KOPT-K1 (cell line): ENCODE results near the gene NUF2.
"Not testable (repeated sequence)": the region's sequence is repeated elsewhere in the genome, so short reads cannot be mapped to it uniquely, and the experiment has no call there.

Source experiments
- H3K27ac ChIP-seq: fragments of 200-600 bp; sonication (generic); 2 replicates; pipeline ENCODE4 v1.5.1; 2016; ENCODE audit warnings: antibody characterized with exemption, mild to moderate bottlenecking, low read depth, low read length; ENCODE audit not compliant: poor library complexity, severe bottlenecking
- H3K36me3 ChIP-seq: fragments of 200-600 bp; sonication (generic); 2 replicates; pipeline ENCODE4 v1.5.1; 2017; ENCODE audit warnings: antibody characterized with exemption, mild to moderate bottlenecking, low read length, moderate library complexity; ENCODE audit not compliant: insufficient read depth
- H3K9me3 ChIP-seq: fragments of 200-600 bp; sonication (generic); 2 replicates; pipeline ENCODE4 v1.5.1; 2017; ENCODE audit warnings: antibody characterized with exemption, low read length, mild to moderate bottlenecking; ENCODE audit not compliant: insufficient read depth, poor library complexity, severe bottlenecking

NUF2 gene

DNA sequence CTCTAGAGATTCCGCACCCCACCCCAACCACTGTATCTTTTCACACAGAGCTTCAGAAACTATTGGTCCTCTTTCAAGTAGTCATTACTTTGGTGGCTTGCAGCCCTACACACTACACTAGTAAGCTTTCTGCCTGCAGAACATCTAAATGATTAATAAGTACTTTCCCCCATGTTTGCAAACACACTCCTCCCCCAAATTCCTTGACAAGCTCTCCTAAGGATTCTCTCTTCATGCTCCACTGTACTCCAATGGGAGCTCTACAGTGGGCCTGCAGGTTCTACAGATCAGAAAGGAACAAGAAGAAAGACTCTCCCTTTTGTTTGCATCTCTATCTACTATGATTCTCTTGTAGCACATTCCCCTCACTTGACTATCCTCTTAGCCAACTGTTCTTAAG lies 16.3 kb upstream of the NUF2 start:
- peaks cover 10% of the 10 kb centered on the region; the same call in 1 of the 2 replicates for H3K36me3 ChIP-seq
- H3K27ac ChIP-seq, result no peak overlapping the region
- H3K9me3 ChIP-seq, result no peaks in the 10 kb centered on the region

DNA sequence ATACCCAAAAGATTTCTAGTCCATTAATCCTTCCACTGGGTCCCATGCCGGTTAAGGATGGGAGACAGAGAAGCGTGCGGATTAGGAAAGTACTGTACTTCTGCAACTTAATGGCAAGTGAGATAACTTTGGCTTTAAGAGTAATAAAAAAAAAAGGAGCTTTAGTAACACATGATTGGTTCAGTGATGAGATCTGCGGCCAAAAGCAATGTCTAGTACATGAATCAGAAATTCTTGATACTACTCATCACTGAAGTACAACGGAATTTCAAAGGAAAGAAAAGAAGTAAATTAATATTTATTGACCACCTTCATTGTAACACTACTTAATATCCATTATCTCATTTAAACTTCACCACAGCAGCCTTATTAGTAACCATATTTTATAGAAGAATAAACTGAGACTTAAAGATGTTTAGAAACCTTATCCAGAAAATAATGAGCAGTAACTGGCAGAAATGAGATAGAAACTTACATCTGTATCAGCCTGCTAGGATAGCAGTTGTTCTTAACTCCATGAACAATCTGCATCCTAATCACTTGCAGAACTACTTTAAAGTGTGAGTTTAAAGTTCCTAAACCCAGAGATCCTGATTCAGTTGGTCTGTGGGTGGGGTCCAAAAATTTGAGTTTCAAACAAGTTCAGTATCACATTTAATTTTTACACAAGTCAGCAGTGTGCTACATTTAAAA lies 14.1 kb upstream of the NUF2 start:
- Histone ChIP-seq H3K27ac (no peak overlapping the region), H3K36me3 (peaks cover 8% of the 10 kb centered on the region; the same call in 1 of the 2 replicates), H3K9me3 (no peaks in the 10 kb centered on the region)

DNA sequence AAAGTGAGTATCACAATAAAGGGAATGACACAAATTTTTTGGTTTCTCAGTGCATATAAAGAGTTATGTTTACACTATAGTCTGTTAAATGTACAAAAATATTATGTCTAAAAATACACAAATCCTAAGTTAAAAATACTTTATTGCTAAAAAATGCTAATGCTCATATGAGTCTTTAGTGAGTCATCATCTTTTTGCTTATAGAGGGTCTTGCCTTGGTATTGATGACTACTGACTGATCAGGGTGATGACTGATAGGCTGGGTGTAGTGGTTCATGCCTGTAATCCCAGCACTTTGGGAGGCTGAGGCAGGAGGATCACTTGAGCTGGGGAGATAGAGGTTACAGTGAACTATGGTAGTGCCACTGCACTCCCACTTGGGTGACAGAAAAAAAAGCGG lies 12.9 kb upstream of the NUF2 start:
- Histone ChIP-seq H3K9me3 (no peaks in the 10 kb centered on the region), H3K27ac (no peak overlapping the region), H3K36me3 (peaks cover 4% of the 10 kb centered on the region; the same call in 1 of the 2 replicates)

DNA sequence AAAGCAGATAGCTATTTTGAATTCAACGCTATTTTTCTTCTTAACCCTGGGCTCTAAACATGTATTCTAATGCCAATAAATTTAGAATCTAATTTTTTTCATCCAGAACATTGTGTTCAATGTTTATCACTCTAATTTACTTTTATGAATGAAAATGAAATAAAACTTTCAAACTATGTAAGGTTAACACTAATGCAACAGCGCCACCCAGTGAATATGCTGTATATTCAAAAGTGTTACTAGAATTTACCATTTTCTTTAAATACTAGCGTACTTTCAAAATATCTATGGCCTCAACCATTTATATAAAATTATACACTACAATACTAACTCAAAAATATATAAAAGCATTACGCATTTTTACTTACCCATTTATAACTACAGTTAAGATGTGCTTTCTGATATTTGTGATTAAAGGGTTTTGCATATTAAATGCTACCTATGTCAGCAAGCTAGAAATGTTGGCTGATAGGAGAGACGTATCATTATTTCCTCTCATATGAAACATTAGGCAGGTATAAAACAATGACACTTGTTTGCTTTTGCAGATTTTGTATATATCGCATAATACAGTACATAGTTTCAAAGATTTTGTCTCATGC lies 5.9 kb upstream of the NUF2 start:
- Histone ChIP-seq H3K9me3 (no peaks in the 10 kb centered on the region), H3K27ac (no peak overlapping the region), H3K36me3 (peaks cover 31% of the 10 kb centered on the region)

DNA sequence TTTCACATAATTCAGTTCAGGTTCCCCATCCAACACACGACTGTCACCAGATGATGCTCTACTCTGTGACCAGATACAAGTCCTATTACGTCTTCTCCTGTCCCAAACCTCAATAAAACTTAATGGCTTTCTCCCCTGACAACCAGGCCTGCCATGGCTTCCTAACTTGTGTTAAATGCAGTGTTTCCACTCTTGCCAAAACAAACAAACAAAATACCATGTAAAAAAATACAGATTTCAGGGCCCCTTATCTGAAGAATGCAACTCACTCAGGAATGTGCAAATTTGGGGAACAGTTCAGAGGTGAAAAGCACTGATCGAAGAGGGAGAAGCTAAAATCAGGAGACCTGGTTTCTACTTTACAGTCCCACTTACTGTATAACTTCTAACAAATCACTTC lies 863 bp upstream of the NUF2 start:
- H3K36me3 ChIP-seq, result peaks cover 51% of the 10 kb centered on the region
- no peaks in the 10 kb centered on the region for H3K9me3 ChIP-seq
- H3K27ac ChIP-seq, result peak overlapping the region; percentile 91

DNA sequence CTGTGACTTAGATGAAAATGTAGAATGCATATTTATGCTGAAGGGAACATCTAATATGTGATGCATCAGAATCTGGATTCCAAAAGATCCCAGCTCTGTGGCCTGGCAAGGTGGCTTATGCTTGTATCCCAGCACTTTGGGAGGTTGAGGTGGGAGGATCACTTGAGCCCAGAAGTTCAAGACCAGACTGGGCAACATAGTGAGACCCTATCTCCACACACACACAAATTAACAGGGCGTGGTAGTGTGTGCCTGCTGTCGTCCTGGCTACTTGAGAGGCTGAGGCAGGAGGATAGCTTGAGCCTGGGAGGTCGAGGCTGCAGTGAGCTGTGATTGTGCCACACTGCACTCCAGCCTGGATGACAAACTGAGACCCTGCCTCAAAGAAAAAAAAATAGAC lies 1.6 kb downstream of the NUF2 start:
- H3K9me3 ChIP-seq, result not testable (repeated sequence)
- Histone ChIP-seq H3K36me3 (peaks cover 55% of the 10 kb centered on the region), H3K27ac (peak overlapping the region; percentile 91)

DNA sequence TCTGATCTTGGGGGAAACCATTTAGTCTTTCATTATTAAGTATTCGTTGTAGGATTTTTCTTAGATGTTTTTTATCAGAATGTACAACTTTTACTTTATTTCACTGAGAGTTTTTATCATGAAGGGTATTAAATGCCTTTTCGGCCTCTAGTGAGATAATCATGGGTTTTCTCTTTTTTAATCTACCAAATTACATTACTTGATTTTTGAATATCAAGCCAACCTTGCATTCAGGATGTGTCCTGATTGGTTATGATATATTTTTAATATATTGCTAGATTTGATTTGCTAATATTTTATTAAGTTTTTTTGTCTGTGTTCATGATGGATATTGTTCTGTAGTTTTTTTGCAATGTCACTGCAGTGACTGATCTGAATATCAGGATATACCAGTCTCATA lies 9.4 kb downstream of the NUF2 start:
- peaks cover 22% of the 10 kb centered on the region for H3K9me3 ChIP-seq
- H3K36me3 ChIP-seq, result peaks cover 95% of the 10 kb centered on the region
- H3K27ac ChIP-seq, result no peak overlapping the region

DNA sequence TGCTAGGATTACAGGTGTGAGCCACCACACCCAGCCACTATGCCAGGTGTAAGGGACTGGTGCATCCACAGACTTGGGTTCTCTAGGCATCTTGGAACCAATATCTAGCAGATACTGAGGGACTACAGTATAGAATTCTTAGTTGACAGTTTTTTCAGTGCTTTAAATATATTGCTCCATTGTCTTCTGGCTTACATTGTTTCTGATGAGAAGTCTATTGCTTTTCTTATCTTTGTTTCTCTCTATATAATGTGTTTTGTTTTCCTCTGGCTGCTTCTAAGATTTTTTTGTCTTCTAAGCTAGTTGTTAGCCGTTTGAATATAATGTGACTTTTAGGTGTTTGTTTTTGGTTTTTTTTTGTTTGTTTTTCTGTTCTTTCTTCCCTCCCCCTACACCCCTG lies 13.5 kb downstream of the NUF2 start:
- Histone ChIP-seq H3K27ac (no peak overlapping the region), H3K36me3 (peaks cover 97% of the 10 kb centered on the region), H3K9me3 (peaks cover 17% of the 10 kb centered on the region)

DNA sequence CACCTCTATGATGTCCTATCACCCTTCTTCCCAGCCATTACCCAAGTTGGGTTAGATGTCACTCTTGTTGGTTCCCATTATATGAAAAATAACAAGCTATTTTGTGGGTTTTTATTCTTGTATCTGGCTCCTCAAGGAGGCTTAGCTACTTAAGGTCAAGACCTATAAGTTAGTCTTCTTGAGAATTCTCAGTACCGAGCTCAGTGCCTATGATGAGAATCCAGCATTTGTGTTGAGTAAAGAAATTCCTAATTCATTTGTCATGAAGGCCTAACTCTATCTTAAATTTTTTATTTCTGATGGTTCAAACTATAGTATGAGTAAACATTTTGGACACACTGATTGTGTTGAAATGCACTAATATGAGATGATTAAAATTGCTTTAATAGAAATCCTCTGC lies 15.9 kb downstream of the NUF2 start:
- peaks cover 4% of the 10 kb centered on the region for H3K9me3 ChIP-seq
- no peak overlapping the region for H3K27ac ChIP-seq
- H3K36me3 ChIP-seq, result peaks cover 95% of the 10 kb centered on the region

DNA sequence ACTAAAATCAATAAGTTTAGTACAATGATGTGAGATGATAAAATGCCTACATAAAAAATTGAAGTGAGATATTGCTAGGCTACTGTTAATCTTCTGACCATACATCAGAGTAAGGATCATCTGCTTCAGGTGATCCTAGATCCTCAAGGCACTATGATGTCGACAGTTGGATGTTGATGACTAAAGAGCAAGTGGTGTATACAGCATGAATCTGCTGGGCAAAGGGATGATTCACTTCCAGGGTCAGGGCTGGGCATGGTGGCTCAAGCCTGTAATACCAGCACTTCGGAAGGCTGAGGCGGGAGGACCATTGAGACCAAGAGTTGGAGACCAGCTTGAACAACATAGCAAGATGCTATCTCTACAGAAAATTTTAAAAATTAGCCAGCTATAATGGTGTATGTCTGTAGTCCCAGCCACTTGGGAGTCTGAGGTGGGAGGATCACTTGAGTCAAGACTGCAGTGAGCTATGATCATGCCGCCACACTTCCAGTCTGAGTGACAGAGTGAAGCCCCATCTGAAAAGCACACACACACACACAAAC lies 24.6 kb downstream of the NUF2 start:
- H3K27ac ChIP-seq, result no peak overlapping the region
- no peaks in the 10 kb centered on the region for H3K9me3 ChIP-seq
- peaks cover 99% of the 10 kb centered on the region for H3K36me3 ChIP-seq

DNA sequence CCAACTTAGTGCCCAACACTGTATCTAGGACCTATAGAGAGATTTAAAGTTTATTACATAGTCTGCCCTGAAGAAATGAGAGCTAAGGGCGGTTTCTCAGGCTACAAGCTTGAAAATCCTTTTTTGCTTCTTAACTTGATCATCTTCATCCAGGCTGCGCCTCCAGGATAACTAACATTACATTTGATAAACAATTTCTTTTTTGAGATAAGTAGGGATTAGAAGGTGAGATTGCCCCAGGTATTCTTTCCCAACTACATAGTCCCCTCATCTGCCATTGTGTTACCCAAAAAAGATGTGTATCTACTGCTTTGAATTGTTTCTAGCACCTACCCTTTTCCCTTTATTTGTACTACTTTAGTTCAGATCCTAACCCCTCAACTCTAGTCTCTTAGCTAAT lies 25.4 kb downstream of the NUF2 start:
- H3K9me3 ChIP-seq, result no peaks in the 10 kb centered on the region
- no peak overlapping the region for H3K27ac ChIP-seq
- peaks cover 100% of the 10 kb centered on the region for H3K36me3 ChIP-seq

DNA sequence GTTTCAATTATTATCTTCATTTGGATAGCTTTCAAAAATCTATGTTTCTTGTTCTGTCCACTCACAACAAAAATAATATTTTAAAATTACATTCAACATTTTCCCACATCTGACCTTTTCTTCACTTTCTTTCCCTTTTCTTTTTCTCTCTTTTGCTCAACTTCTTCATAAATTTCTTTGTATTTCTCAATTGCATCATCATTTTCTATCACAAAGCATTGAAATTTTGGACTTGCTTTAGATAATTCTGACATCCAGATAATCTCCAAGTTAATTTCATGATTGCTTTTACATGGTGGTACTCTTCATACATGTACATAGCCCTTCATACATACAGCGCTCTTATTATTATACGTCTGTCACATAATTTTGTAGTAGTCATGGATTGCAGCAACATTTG lies 30.2 kb downstream of the NUF2 start:
- H3K36me3 ChIP-seq, result peaks cover 99% of the 10 kb centered on the region
- no peak overlapping the region for H3K27ac ChIP-seq
- no peaks in the 10 kb centered on the region for H3K9me3 ChIP-seq

DNA sequence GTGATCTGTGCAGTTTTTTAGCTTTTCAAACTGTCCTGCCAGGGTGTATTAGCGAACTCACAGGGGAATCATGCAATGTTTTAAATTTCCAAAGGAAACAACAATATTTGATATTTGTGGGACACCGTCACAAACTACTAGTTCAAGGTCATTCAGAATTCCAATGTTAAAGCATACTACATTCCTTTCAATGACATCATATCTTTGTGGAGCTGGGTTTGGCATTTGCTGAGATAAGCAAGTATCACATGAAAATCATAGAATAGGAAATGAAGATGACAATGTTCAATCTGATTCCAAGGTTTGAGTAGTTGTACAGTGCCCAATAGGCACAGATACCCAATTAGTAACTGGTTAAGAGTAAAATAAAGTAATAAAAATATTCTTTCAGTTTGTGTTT lies 35.6 kb downstream of the NUF2 start:
- H3K9me3 ChIP-seq, result no peaks in the 10 kb centered on the region
- no peak overlapping the region for H3K27ac ChIP-seq
- H3K36me3 ChIP-seq, result peaks cover 49% of the 10 kb centered on the region

DNA sequence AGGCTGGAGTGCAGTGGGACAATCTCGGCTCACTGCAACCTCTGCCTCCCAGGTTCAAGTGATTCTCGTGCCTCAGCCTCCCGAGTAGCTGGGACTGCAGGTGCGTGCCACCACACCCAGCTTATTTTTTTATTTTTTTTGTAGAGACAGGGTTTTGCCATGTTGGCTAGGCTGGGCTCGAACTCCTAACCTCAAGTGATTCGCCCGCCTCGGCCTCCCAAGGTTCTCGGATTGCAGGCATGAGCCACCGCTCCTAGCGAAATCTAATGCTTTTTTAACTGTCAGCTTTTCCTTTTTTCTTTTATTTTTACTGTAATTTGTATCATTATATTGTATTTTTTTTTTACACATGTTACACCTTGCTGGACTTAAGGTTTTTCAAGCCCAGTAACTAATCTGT lies 36.4 kb downstream of the NUF2 start:
- not testable (repeated sequence) for H3K27ac ChIP-seq, H3K9me3 ChIP-seq
- peaks cover 42% of the 10 kb centered on the region for H3K36me3 ChIP-seq

DNA sequence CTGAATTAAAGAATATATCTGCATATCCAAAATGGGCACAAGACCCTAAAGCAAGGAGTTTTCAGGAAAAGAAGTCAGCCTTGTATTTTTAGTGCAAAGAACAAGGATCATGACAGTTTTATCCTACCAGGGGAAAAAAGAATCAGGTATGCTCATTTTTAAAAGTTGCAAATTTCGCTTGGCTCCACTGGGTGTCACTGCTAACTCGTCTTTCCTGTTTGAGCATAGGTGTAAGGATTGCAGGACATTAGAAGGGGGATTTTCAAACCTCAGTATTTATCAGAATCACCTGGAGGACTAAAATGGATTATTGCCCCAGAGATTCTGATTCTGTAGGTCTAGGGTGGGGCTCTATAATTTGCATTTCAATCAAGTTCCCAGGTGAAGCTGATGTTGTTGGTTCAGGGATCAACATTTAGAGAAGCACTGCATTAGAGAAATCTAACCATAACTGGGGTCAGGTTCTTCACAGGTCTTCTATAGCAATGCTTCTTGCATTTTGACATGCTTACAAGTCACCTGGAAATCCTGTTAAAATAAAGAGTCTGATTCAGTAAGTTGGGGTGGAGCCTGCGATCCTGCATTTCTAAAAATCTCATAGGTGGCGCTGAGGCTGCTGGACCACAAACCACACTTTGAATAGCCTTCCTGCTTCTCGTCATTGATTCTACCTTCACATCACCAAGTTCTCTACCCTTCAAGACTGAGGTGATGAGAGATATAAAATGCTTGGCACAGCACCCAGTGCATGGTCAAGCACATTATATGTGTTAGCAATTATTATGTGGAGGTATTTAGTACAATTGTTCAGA lies 39.6 kb downstream of the NUF2 start:
- peaks cover 11% of the 10 kb centered on the region; the same call in 1 of the 2 replicates for H3K36me3 ChIP-seq
- H3K9me3 ChIP-seq, result no peaks in the 10 kb centered on the region
- no peak overlapping the region for H3K27ac ChIP-seq
